Mammary epithelial cell (primary cell): ENCODE measurements around the gene DRAP1.

Experiments
- CTCF ChIP-seq, 2 donors: IDR thresholded peaks in 1 of 2; conservative IDR thresholded peaks in 1 of 2; 2 replicates each; pipeline ENCODE4 v1.5.1; 2011 to 2012; ENCODE audit warnings: inconsistent platforms in 2 of 2, low read length in 2 of 2, mild to moderate bottlenecking in 2 of 2, control low read depth in 1 of 2, low read depth in 1 of 2; ENCODE audit not compliant: insufficient read depth in 1 of 2; ENCODE audit errors: extremely low read depth in 1 of 2
- EZH2 ChIP-seq: IDR thresholded peaks from 2 replicates; pipeline ENCODE4 v1.6.1; 2012; ENCODE audit warnings: low read length, inconsistent platforms, borderline replicate concordance

GRCh38 chr11:65912845-65913244 is 6.4 kb upstream of the DRAP1 start:
- TF ChIP-seq CTCF (conservative IDR thresholded peaks at IDR 0.05 in 1 of 2, IDR thresholded peaks at IDR 0.05 in 1 of 2; ENCODE audit: extremely low read depth in 1 of 2, insufficient read depth in 1 of 2, low read depth in 1 of 2, low read length in 2 of 2) (no peak), EZH2 (no peak)
